Activated B cell treated with CpG ODN at 0.5 μM for 24 hours (primary cell): Measurements from ENCODE around the gene TMEM184B. TPM values are rescaled to one million over a fixed set of nuclear protein-coding genes. Genes with fewer than 3 reads are reported as not detected.

ENCODE experiments used
- ATAC-seq: fragments of 200-7000 bp; cut with Tn5 transposase; one replicate; pipeline ENCODE4 v1.10.0; 2021; ENCODE audit warnings: low read depth, mild to moderate bottlenecking, moderate library complexity
- CTCF ChIA-PET: fragments of 350-600 bp; sonication (Branson Sonifier 250); formaldehyde crosslinking; loops from one replicate; lab custom pipeline; 2021; ENCODE audit warnings: antibody characterized with exemption; lab: Charles Lee
- POLR2A ChIA-PET: fragments of 350-600 bp; sonication (Branson Sonifier 250); formaldehyde crosslinking; loops from one replicate; lab custom pipeline; 2021; ENCODE audit warnings: antibody characterized with exemption; lab: Charles Lee
- DNase-seq: peaks from one replicate; pipeline ENCODE4 v3.0.0; 2022
- H3K27ac Mint-ChIP-seq: one replicate; pipeline ENCODE4 v1.8.0; 2020; ENCODE audit warnings: mixed read lengths
- H3K27me3 Mint-ChIP-seq: one replicate; pipeline ENCODE4 v1.8.0; 2021; ENCODE audit warnings: mixed read lengths
- H3K36me3 Mint-ChIP-seq: one replicate; pipeline ENCODE4 v1.8.0; 2021; ENCODE audit warnings: low read depth, mixed read lengths
- H3K4me1 Mint-ChIP-seq: one replicate; pipeline ENCODE4 v1.8.0; 2021; ENCODE audit warnings: mixed read lengths
- H3K4me3 Mint-ChIP-seq: one replicate; pipeline ENCODE4 v1.8.0; 2020; ENCODE audit warnings: mild to moderate bottlenecking, mixed read lengths
- H3K9me3 Mint-ChIP-seq: one replicate; pipeline ENCODE4 v1.8.0; 2020; ENCODE audit warnings: mixed read lengths
- intact Hi-C: fragments of 100-400 bp; cut with micrococcal nuclease; formaldehyde crosslinking; loops from one replicate; pipeline ENCODE4 v1.15.1; 2024
- total RNA-seq: library from RNA; stranded (reverse); gene quantifications from 2 replicates; pipeline ENCODE4 v1.2.3, GENCODE V29; 2022
- TF ChIP-seq, protein P1 (sequence below): fragments of 200-600 bp; IDR thresholded peaks from one replicate; pipeline ENCODE4 v1.8.0; 2022; ENCODE audit warnings: antibody characterized with exemption, mild to moderate bottlenecking

Gene TMEM184B
- total RNA-seq, 1 donor from 2014 or later: 24.0 TPM

DNA sequence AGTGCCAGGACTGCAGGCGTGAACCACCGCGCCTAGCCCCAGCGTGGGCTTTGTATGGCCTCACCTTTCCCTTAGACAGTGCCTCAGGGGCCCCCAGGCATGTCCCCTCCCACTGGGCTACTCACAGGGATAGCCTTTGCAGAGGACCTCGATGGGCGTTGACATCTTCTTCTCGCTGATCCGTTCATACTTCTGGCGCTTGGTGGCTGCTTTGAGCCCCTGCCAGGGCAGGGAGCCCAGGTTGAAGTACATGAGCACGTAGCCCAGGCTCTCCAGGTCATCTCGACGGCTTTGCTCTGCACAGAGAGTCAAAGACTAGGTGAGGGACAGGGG lies 26.9 kb upstream of the TMEM184B start:
- intact Hi-C loops: no loop called here
- ChIA-PET CTCF (no interaction called here), POLR2A (no interaction called here)
- Mint-ChIP-seq H3K36me3 (peaks cover 72% of the 10 kb centered on the region), H3K27me3 (no peaks in the 10 kb centered on the region), H3K9me3 (no peaks in the 10 kb centered on the region), H3K4me1 (peaks cover 8% of the 10 kb centered on the region), H3K4me3 (no peak overlapping the region), H3K27ac (no peak overlapping the region)
- ATAC-seq: no peak
- no peak for DNase-seq
- TF ChIP-seq, protein P1, sequence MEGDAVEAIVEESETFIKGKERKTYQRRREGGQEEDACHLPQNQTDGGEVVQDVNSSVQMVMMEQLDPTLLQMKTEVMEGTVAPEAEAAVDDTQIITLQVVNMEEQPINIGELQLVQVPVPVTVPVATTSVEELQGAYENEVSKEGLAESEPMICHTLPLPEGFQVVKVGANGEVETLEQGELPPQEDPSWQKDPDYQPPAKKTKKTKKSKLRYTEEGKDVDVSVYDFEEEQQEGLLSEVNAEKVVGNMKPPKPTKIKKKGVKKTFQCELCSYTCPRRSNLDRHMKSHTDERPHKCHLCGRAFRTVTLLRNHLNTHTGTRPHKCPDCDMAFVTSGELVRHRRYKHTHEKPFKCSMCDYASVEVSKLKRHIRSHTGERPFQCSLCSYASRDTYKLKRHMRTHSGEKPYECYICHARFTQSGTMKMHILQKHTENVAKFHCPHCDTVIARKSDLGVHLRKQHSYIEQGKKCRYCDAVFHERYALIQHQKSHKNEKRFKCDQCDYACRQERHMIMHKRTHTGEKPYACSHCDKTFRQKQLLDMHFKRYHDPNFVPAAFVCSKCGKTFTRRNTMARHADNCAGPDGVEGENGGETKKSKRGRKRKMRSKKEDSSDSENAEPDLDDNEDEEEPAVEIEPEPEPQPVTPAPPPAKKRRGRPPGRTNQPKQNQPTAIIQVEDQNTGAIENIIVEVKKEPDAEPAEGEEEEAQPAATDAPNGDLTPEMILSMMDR: no peak

DNA sequence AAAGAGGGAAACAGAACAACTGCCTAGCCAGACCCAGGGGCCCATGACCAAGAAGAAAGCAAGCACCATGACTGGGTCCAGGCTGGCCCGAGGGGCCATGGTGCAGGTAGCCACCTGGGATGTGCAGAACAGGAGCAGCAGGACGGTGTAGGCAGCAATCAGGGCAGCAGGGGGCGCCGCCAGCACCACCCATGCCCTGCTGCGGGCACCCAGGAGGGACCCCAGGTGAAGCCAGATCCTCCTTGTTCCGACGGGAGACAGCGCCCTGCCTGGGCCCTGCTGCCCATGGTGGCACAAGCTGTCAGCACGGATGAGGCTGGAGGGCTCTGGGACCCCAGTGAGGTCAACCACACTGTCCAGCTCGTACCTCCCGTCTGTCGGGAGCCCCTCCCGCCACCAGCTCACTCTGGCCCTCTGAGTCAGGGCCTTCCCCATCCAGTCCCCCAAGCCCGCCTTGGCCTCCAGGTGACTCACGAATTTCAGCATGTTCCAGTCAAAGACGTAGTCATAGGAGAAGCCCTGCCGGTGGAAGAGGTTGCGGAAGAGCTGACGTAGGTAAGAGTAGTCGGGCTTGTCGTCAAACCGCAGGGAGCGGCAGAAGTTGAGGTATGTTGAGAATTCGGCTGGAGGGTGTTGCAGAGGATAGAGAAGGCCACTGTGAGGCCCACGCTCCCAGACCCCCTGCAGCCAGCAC lies 25.6 kb upstream of the TMEM184B start:
- TF ChIP-seq, protein P1: peak; percentile 23
- H3K27me3 Mint-ChIP-seq: no peaks in the 10 kb centered on the region
- peak; percentile 71 for ATAC-seq
- DNase-seq: peak; percentile 37
- H3K9me3 Mint-ChIP-seq: no peaks in the 10 kb centered on the region
- intact Hi-C loops: loop anchor here (1.0 kb wide), 2 partner anchors 55 to 274 kb away; no protein-coding TSS in a partner anchor
- POLR2A ChIA-PET: interaction anchor here (0.5 kb wide), 1 partner anchor 31 kb away, joined by 8 read pairs; no protein-coding TSS in a partner anchor
- CTCF ChIA-PET: interaction anchor here (0.8 to 1.3 kb wide), 3 partner anchors 13 to 247 kb away, joined by 3 read pairs; no protein-coding TSS in a partner anchor
- no peak overlapping the region for H3K27ac Mint-ChIP-seq
- peaks cover 77% of the 10 kb centered on the region for H3K36me3 Mint-ChIP-seq
- H3K4me3 Mint-ChIP-seq: no peak overlapping the region
- H3K4me1 Mint-ChIP-seq: no peaks in the 10 kb centered on the region

DNA sequence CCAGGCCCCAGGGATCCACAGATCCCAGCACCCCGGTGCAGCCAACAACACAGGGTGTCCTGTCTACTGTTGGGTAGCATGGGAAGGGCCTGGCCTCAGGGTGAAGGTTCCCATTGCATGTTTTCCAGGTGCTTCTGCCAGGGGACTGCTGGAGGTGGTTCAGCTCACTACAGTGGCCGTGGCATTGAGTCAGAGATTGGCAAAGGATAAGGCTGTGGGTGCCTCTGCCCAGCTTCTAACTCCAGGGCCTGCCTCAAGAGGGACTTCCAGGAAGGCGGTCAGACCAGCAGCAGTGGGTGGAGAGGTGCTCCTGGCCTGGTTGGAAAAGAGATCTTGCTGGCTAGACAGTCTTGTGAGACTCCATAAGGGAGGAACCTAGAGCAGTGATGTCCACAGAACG lies 23.6 kb upstream of the TMEM184B start:
- Mint-ChIP-seq H3K4me1 (no peaks in the 10 kb centered on the region), H3K27me3 (no peaks in the 10 kb centered on the region), H3K9me3 (no peaks in the 10 kb centered on the region), H3K27ac (no peak overlapping the region), H3K4me3 (no peak overlapping the region), H3K36me3 (peaks cover 74% of the 10 kb centered on the region)
- TF ChIP-seq, protein P1: no peak
- ChIA-PET CTCF (interaction anchor here (1.0 kb wide), 1 partner anchor 19 kb away, joined by 3 read pairs; no protein-coding TSS in a partner anchor), POLR2A (interaction anchor here (1.2 kb wide), 1 partner anchor 9 kb away, joined by 5 read pairs; no protein-coding TSS in a partner anchor)
- ATAC-seq (no peak), DNase-seq (no peak)
- intact Hi-C loops: no loop called here

DNA sequence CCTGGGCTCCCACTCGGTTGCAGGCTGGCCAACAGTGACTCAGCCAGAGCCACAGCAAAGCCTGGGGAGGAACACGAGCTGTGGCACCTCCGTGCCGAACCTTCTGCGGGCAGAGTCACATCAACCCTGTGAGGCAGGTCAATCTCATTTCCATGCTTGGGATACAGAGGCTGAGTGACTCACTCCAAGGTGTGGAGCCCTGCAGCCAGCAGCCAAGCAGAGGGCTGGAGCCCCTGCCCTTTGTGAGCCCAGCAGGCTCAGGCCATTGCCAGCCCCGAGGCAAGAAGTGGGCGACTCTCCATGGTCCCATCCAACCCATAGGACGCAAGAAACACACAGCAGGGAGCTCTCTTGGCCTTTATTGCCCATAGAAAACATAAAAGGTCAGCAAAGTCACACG lies 23.1 kb upstream of the TMEM184B start:
- ATAC-seq: no peak
- TF ChIP-seq, protein P1: no peak
- H3K36me3 Mint-ChIP-seq: peaks cover 74% of the 10 kb centered on the region
- H3K4me1 Mint-ChIP-seq: no peaks in the 10 kb centered on the region
- no peaks in the 10 kb centered on the region for H3K27me3 Mint-ChIP-seq
- no peaks in the 10 kb centered on the region for H3K9me3 Mint-ChIP-seq
- POLR2A ChIA-PET: interaction anchor here (1.2 kb wide), 1 partner anchor 9 kb away, joined by 5 read pairs; no protein-coding TSS in a partner anchor
- no peak overlapping the region for H3K4me3 Mint-ChIP-seq
- intact Hi-C loops: no loop called here
- CTCF ChIA-PET: interaction anchor here (1.0 kb wide), 1 partner anchor 19 kb away, joined by 3 read pairs; no protein-coding TSS in a partner anchor
- no peak for DNase-seq
- no peak overlapping the region for H3K27ac Mint-ChIP-seq

DNA sequence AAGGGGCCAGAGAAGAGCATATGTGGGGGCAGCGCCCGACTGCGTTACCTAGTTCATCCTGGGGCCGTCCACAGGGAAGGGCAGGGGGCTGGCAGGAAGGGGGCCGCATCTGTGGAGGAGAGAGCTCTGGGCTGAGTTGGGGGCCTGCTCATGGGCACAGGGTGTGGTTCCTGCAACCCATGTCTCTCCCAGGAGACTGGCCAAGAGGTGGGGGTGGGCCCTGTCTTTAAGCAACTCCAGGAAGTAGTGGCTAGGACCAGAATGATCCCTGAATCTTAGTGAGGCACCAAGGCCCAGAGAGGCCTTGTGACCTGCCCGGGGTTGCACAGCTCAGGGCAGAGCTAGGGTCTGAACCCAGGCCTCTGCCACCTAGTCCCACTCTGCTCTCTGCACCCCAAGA lies 22.5 kb upstream of the TMEM184B start:
- DNase-seq (no peak), ATAC-seq (no peak)
- Mint-ChIP-seq H3K36me3 (peaks cover 71% of the 10 kb centered on the region), H3K27ac (no peak overlapping the region), H3K27me3 (no peaks in the 10 kb centered on the region), H3K9me3 (no peaks in the 10 kb centered on the region), H3K4me3 (no peak overlapping the region), H3K4me1 (no peaks in the 10 kb centered on the region)
- ChIA-PET CTCF (interaction anchor here (1.0 kb wide), 1 partner anchor 20 kb away, joined by 3 read pairs; no protein-coding TSS in a partner anchor), POLR2A (no interaction called here)
- TF ChIP-seq, protein P1: no peak
- intact Hi-C loops: no loop called here
